H1 (cell line): ENCODE data around the gene LRRC41. TPM values are rescaled to one million over a fixed set of nuclear protein-coding genes. Genes with fewer than 3 reads are reported as not detected.

Experiments
- CTCF ChIA-PET: fragments of 300-600 bp; sonication (Branson Sonifier 250); formaldehyde crosslinking; loops from one replicate; lab custom pipeline; 2021; ENCODE audit not compliant: partially characterized antibody; lab: Charles Lee
- POLR2A ChIA-PET: fragments of 300-600 bp; sonication (Branson Sonifier 250); formaldehyde crosslinking; loops from one replicate; lab custom pipeline; 2021; ENCODE audit warnings: inconsistent platforms; ENCODE audit not compliant: partially characterized antibody; lab: Charles Lee
- DNase-seq, 2 experiments: peaks; one replicate each; pipeline versions ENCODE4 v3.0.0 to v3.0.0-alpha.2; 2010 to 2022; ENCODE audit warnings: low spot score in 2 of 2, low read depth in 1 of 2, mixed read lengths in 1 of 2
- FAIRE-seq: peaks from 2 replicates; lab custom pipeline; 2011; peaks lifted over from hg19 to GRCh38; lab: Jason Lieb, UNC
- H2AFZ ChIP-seq: 2 replicates; pipeline ENCODE4 v1.8.1; 2012; ENCODE audit warnings: low read length, inconsistent platforms
- H2AK5ac ChIP-seq: 2 replicates; pipeline ENCODE4 v1.6.1; 2013; ENCODE audit warnings: low read depth, low read length
- H2BK120ac ChIP-seq: replicated peaks from 2 replicates; pipeline ENCODE3; 2013; ENCODE audit warnings: low read depth, low read length, inconsistent platforms
- H2BK12ac ChIP-seq: 2 replicates; pipeline ENCODE4 v1.6.1; 2013; ENCODE audit warnings: low read depth, low read length
- H2BK15ac ChIP-seq: 2 replicates; pipeline ENCODE4 v1.6.1; 2013; ENCODE audit warnings: low read length
- H2BK20ac ChIP-seq: 2 replicates; pipeline ENCODE4 v1.6.1; 2013; ENCODE audit warnings: low read length
- H2BK5ac ChIP-seq: 2 replicates; pipeline ENCODE4 v1.6.1; 2013; ENCODE audit warnings: low read depth, low read length
- H3K14ac ChIP-seq: 2 replicates; pipeline ENCODE4 v1.6.1; 2013; ENCODE audit warnings: inconsistent platforms; ENCODE audit not compliant: insufficient read length
- H3K18ac ChIP-seq: 2 replicates; pipeline ENCODE4 v1.6.1; 2013; ENCODE audit warnings: low read length; ENCODE audit errors: extremely low read depth
- H3K23ac ChIP-seq: 2 replicates; pipeline ENCODE4 v1.6.1; 2013; ENCODE audit warnings: inconsistent platforms; ENCODE audit not compliant: insufficient read length
- H3K23me2 ChIP-seq: 2 replicates; pipeline ENCODE4 v1.6.1; 2013; ENCODE audit warnings: low read depth, low read length
- H3K27ac ChIP-seq: 2 replicates; pipeline ENCODE4 v1.6.1; 2011; ENCODE audit warnings: low read depth, low read length, inconsistent platforms
- H3K27me3 ChIP-seq, 4 experiments: replicated peaks in 1 of 4; 1 replicate in 1 of 4; 2 replicates in 3 of 4; pipeline versions ENCODE4 v1.6.1 to v1.8.1; 2011 to 2013; ENCODE audit warnings: low read length in 3 of 4, mild to moderate bottlenecking in 3 of 4, inconsistent platforms in 2 of 4, mixed read lengths in 2 of 4, moderate library complexity in 1 of 4; ENCODE audit not compliant: control insufficient read depth in 3 of 4, insufficient read depth in 3 of 4; ENCODE audit errors: extremely low read depth in 1 of 4
- H3K36me3 ChIP-seq, 4 experiments: 2 replicates each; pipeline versions ENCODE4 v1.6.1 to v1.8.1; 2011 to 2013; ENCODE audit warnings: mild to moderate bottlenecking in 4 of 4, low read length in 3 of 4, moderate library complexity in 2 of 4, control low read depth in 1 of 4, inconsistent platforms in 1 of 4; ENCODE audit not compliant: insufficient read depth in 4 of 4, control insufficient read depth in 2 of 4
- H3K4ac ChIP-seq: replicated peaks from 2 replicates; pipeline ENCODE3; 2013; ENCODE audit warnings: low read length, low read depth, mixed read lengths, inconsistent platforms; ENCODE audit not compliant: insufficient read length
- H3K4me1 ChIP-seq, 4 experiments: replicated peaks in 1 of 4; 1 replicate in 1 of 4; 2 replicates in 3 of 4; pipeline versions ENCODE4 v1.6.1 to v1.8.1; 2011 to 2013; ENCODE audit warnings: low read length in 3 of 4, inconsistent platforms in 2 of 4, mixed read lengths in 1 of 4; ENCODE audit not compliant: insufficient read depth in 4 of 4, control insufficient read depth in 3 of 4
- H3K4me2 ChIP-seq, 2 experiments: 2 replicates each; pipeline versions ENCODE4 v1.6.1 to v1.8.1; 2011 to 2013; ENCODE audit warnings: low read depth in 2 of 2, low read length in 2 of 2, control low read depth in 1 of 2, inconsistent platforms in 1 of 2, mild to moderate bottlenecking in 1 of 2; ENCODE audit not compliant: insufficient read depth in 1 of 2
- H3K4me3 ChIP-seq, 4 experiments: fragments of 200-600, 300-600 bp in 1 of 4; sonication (generic), shearing (Covaris generic), sonication (Bioruptor Twin) in 1 of 4; 2 replicates each; pipeline versions ENCODE4 v1.5.1 to v1.8.1; 2011 to 2016; ENCODE audit warnings: low read length in 4 of 4, low read depth in 3 of 4, control low read depth in 2 of 4, inconsistent platforms in 2 of 4, mild to moderate bottlenecking in 2 of 4, mixed read lengths in 1 of 4, moderate library complexity in 1 of 4; ENCODE audit not compliant: insufficient read depth in 2 of 4; ENCODE audit errors: extremely low read depth in 1 of 4
- H3K56ac ChIP-seq: replicated peaks from 2 replicates; pipeline ENCODE3; 2013; ENCODE audit warnings: low read depth, mild to moderate bottlenecking, mixed read lengths, low read length, inconsistent platforms; ENCODE audit not compliant: insufficient read length
- H3K79me1 ChIP-seq: 2 replicates; pipeline ENCODE4 v1.6.1; 2013; ENCODE audit warnings: low read depth, low read length, control low read depth
- H3K79me2 ChIP-seq, 2 experiments: 2 replicates each; pipeline versions ENCODE4 v1.6.1 to v1.8.1; 2012 to 2013; ENCODE audit warnings: low read length in 2 of 2, mild to moderate bottlenecking in 2 of 2, inconsistent platforms in 1 of 2; ENCODE audit not compliant: insufficient read depth in 2 of 2, control insufficient read depth in 1 of 2
- H3K9ac ChIP-seq, 4 experiments: replicated peaks in 1 of 4; 1 replicate in 1 of 4; 2 replicates in 3 of 4; pipeline versions ENCODE4 v1.6.1 to v1.8.1; 2011 to 2013; ENCODE audit warnings: low read depth in 3 of 4, low read length in 3 of 4, control low read depth in 2 of 4, mild to moderate bottlenecking in 2 of 4, moderate library complexity in 2 of 4, inconsistent platforms in 1 of 4; ENCODE audit errors: extremely low read depth in 1 of 4
- H3K9me3 ChIP-seq, 2 experiments: 2 replicates each; pipeline versions ENCODE4 v1.6.1 to v1.8.1; 2012 to 2013; ENCODE audit warnings: mild to moderate bottlenecking in 2 of 2, moderate library complexity in 2 of 2, control low read depth in 1 of 2, inconsistent platforms in 1 of 2, low read depth in 1 of 2, low read length in 1 of 2, mixed read lengths in 1 of 2; ENCODE audit not compliant: insufficient read depth in 2 of 2
- H4K20me1 ChIP-seq, 2 experiments: replicated peaks in 1 of 2; 2 replicates each; pipeline versions ENCODE3 to v1.8.1; 2011 to 2013; ENCODE audit warnings: inconsistent platforms in 2 of 2, low read length in 2 of 2, mild to moderate bottlenecking in 1 of 2; ENCODE audit not compliant: insufficient read depth in 2 of 2, control insufficient read depth in 1 of 2
- H4K5ac ChIP-seq: 2 replicates; pipeline ENCODE4 v1.6.1; 2013; ENCODE audit warnings: low read length, low read depth, mixed read lengths, inconsistent platforms; ENCODE audit not compliant: insufficient read length
- H4K8ac ChIP-seq: 2 replicates; pipeline ENCODE4 v1.8.0; 2013; ENCODE audit warnings: mild to moderate bottlenecking, moderate library complexity, low read length, inconsistent platforms; ENCODE audit not compliant: insufficient read depth; ENCODE audit errors: extremely low read depth
- H4K91ac ChIP-seq: replicated peaks from 2 replicates; pipeline ENCODE3; 2013; ENCODE audit warnings: low read length, mixed read lengths, inconsistent platforms; ENCODE audit not compliant: insufficient read length
- SP4 ChIP-seq: IDR thresholded peaks from 2 replicates; pipeline ENCODE4 v1.6.1; 2012; ENCODE audit warnings: low read length, inconsistent platforms
- TEAD4 ChIP-seq: IDR thresholded peaks from 2 replicates; pipeline ENCODE4 v1.6.1; 2012; ENCODE audit warnings: low read depth, low read length, inconsistent platforms, mixed read lengths
- WGBS, 2 experiments: shearing (Covaris generic) in 1 of 2; methylation state at CpG; one replicate each; pipeline versions ENCODE4 v1.1.6 to v1.1.7; 2013 to 2015; ENCODE audit warnings: low lambda C conversion rate in 2 of 2, mixed read lengths in 2 of 2, inconsistent platforms in 1 of 2, low coverage in 1 of 2, missing lambda C conversion rate in 1 of 2; ENCODE audit not compliant: insufficient replicate concordance in 2 of 2, insufficient coverage in 1 of 2, insufficient read length in 1 of 2; ENCODE audit errors: extremely low coverage in 1 of 2, missing lambda C conversion rate in 1 of 2; 5-methylcytosine and 5-hydroxymethylcytosine counted together
- polyA plus RNA-seq, 7 experiments: library from polyadenylated mRNA; depleted of rRNA in 3 of 7; stranded (reverse) in 5 of 7; unstranded in 2 of 7; fragments of >200 nt in 5 of 7; fragments of 200-250 nt in 2 of 7; gene quantifications; 1 replicate in 5 of 7; 2 replicates in 1 of 7; 4 replicates in 1 of 7; pipeline versions ENCODE4 v1.2.1 to v1.2.3, GENCODE V29; 2011 to 2013; ENCODE audit warnings: missing spikeins in 2 of 7, mixed read lengths in 2 of 7
- total RNA-seq: library from RNA; stranded (reverse); fragmentation: NEBNext Ultra II Directional; extraction: Animal tissue kit (Norgen Biotek cat#: 25700); gene quantifications from 2 replicates; pipeline ENCODE4 v1.2.1, GENCODE V29; 2021

The LRRC41 gene
- total and polyA plus RNA-seq, 2 of the 8 experiments (the other 6 are each of a cell fraction or from before 2014, with no cell fraction given) = 36.8 to 51.2 TPM

GRCh38 chr1:46309401-46310159 lies 6.2 kb upstream of the LRRC41 start:
- H3K4ac ChIP-seq = no peak overlapping the region
- POLR2A ChIA-PET = interaction anchor here (0.7 to 6.1 kb wide), 12 partner anchors 8 to 55 kb away, joined by 3 to 70 read pairs (median 10); partner anchors contain the start of gene NSUN4
- H3K18ac ChIP-seq = no peak overlapping the region
- no peak overlapping the region for H4K8ac ChIP-seq
- H2BK120ac ChIP-seq = no peak overlapping the region
- no peak for TF ChIP-seq SP4
- TF ChIP-seq TEAD4 = peak; percentile 77; the same call in 1 of the 2 replicates
- TF ChIP-seq, all 59 proteins: peak for 1
- Histone ChIP-seq H3K56ac (no peak overlapping the region), H3K9ac (no peak overlapping the region), H3K4me1 (peaks cover 0 to 13% (median 9%) of the 10 kb centered on the region in 4 experiments; a peak in 6 of 7 replicates), H3K9me3 (no peaks in the 10 kb centered on the region), H3K23me2 (no peaks in the 10 kb centered on the region; the same call in 1 of the 2 replicates), H2AFZ (no peak overlapping the region), H3K36me3 (peaks cover 20 to 66% (median 41%) of the 10 kb centered on the region in 4 experiments), H3K27ac (no peak overlapping the region), H3K79me1 (no peaks in the 10 kb centered on the region), H2BK5ac (no peak overlapping the region), H4K91ac (no peak overlapping the region), H3K27me3 (no peaks in the 10 kb centered on the region), H2AK5ac (no peak overlapping the region), H3K23ac (no peak overlapping the region), H3K4me2 (no peak overlapping the region; a peak in 1 of 4 replicates), H3K79me2 (peaks cover 31 to 53% of the 10 kb centered on the region in 2 experiments), H3K14ac (no peak overlapping the region), H3K4me3 (no peak overlapping the region), H2BK12ac (no peak overlapping the region), H4K20me1 (peaks cover 13 to 16% of the 10 kb centered on the region in 2 experiments), H4K5ac (no peak overlapping the region), H2BK15ac (no peak overlapping the region), H2BK20ac (no peak overlapping the region)
- FAIRE-seq = peak; percentile 72
- WGBS, 2 experiments = 86% methylated on average over 16 of the region's 16 CpGs; no CpG with 5 or more reads in 1 of the 2 experiments
- DNase-seq = no peak
- CTCF ChIA-PET = interaction anchor here (0.6 to 2.4 kb wide), 8 partner anchors 19 to 1255 kb away, joined by 3 to 8 read pairs (median 4); partner anchors contain the start of gene NSUN4
